HG02759 (cell line): ENCODE measurements around the gene FLT4.

Source experiments
- ATAC-seq: cut with Tn5 transposase; IDR thresholded peaks from one replicate; pipeline ENCODE4 v1.9.1; 2021; ENCODE audit warnings: mild to moderate bottlenecking, moderate library complexity; ENCODE audit not compliant: unreplicated experiment

FLT4 gene

GRCh38 chr5:180628211-180628610, 21.2 kb downstream of the FLT4 start:
- no peak for ATAC-seq

- no peak for ATAC-seq
Measured at GRCh38 chr5:180627386-180628120, 21.8 kb downstream of the FLT4 start.

GRCh38 chr5:180626661-180627385, 22.6 kb downstream of the FLT4 start:
- no peak for ATAC-seq

GRCh38 chr5:180625791-180626660, 23.4 kb downstream of the FLT4 start:
- ATAC-seq: no peak

- no peak for ATAC-seq
Measured at GRCh38 chr5:180625125-180625790, 24.1 kb downstream of the FLT4 start.

GRCh38 chr5:180624587-180624986, 24.8 kb downstream of the FLT4 start:
- ATAC-seq: no peak

- no peak for ATAC-seq
Measured at GRCh38 chr5:180623844-180624243, 25.6 kb downstream of the FLT4 start.

GRCh38 chr5:180623411-180623834, 26.0 kb downstream of the FLT4 start:
- ATAC-seq: no peak

GRCh38 chr5:180622910-180623309, 26.5 kb downstream of the FLT4 start:
- ATAC-seq: no peak

GRCh38 chr5:180621311-180621710, 28.1 kb downstream of the FLT4 start:
- no peak for ATAC-seq

GRCh38 chr5:180620014-180620413, 29.4 kb downstream of the FLT4 start:
- ATAC-seq: no peak

GRCh38 chr5:180619563-180619915, 29.9 kb downstream of the FLT4 start:
- ATAC-seq: no peak

GRCh38 chr5:180618829-180619562, 30.4 kb downstream of the FLT4 start:
- no peak for ATAC-seq

GRCh38 chr5:180618487-180618828, 30.9 kb downstream of the FLT4 start:
- ATAC-seq: no peak

GRCh38 chr5:180613814-180614188, 35.6 kb downstream of the FLT4 start:
- no peak for ATAC-seq

- no peak for ATAC-seq
Measured at GRCh38 chr5:180613188-180613813, 36.1 kb downstream of the FLT4 start.

GRCh38 chr5:180612683-180613082, 36.7 kb downstream of the FLT4 start:
- ATAC-seq: no peak

- ATAC-seq: no peak
Measured at GRCh38 chr5:180611140-180611850, 38.1 kb downstream of the FLT4 start.

- no peak for ATAC-seq
Measured at GRCh38 chr5:180609817-180610550, 39.4 kb downstream of the FLT4 start.
